ENCODE data around the gene MSH5.

MSH5 gene

DNA sequence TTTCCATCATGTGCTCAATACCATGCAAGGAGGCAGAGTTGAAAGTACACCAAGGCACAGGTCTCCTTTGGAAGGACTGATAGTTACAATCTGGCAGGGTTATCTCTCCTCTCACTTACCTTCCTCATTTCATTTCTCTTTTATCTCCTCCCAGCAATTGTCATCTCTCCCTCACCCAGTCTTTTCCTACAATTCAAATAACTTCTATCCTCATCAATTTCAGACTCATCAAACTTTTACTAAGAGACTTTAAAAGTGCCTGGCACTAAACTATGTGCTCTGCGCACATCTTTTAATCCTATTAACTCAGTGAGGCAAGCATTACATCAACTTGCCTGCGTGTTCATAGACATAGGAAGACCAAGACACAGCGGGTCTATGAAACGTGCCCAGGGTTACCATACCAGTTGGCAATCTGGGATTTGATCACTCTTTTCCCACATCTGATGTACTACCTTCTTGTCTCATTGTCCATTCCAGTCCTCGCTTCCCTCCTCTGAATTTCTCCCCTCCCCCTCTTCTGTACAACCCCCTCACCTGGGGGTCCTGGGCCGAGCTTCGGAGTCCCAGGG lies 54.6 kb downstream of the MSH5 start:
- TF ChIP-seq, protein P1, sequence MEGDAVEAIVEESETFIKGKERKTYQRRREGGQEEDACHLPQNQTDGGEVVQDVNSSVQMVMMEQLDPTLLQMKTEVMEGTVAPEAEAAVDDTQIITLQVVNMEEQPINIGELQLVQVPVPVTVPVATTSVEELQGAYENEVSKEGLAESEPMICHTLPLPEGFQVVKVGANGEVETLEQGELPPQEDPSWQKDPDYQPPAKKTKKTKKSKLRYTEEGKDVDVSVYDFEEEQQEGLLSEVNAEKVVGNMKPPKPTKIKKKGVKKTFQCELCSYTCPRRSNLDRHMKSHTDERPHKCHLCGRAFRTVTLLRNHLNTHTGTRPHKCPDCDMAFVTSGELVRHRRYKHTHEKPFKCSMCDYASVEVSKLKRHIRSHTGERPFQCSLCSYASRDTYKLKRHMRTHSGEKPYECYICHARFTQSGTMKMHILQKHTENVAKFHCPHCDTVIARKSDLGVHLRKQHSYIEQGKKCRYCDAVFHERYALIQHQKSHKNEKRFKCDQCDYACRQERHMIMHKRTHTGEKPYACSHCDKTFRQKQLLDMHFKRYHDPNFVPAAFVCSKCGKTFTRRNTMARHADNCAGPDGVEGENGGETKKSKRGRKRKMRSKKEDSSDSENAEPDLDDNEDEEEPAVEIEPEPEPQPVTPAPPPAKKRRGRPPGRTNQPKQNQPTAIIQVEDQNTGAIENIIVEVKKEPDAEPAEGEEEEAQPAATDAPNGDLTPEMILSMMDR (IDR thresholded peaks at IDR 0.05) = no peak
- peak overlapping the region; percentile 68 for H3K27ac ChIP-seq

DNA sequence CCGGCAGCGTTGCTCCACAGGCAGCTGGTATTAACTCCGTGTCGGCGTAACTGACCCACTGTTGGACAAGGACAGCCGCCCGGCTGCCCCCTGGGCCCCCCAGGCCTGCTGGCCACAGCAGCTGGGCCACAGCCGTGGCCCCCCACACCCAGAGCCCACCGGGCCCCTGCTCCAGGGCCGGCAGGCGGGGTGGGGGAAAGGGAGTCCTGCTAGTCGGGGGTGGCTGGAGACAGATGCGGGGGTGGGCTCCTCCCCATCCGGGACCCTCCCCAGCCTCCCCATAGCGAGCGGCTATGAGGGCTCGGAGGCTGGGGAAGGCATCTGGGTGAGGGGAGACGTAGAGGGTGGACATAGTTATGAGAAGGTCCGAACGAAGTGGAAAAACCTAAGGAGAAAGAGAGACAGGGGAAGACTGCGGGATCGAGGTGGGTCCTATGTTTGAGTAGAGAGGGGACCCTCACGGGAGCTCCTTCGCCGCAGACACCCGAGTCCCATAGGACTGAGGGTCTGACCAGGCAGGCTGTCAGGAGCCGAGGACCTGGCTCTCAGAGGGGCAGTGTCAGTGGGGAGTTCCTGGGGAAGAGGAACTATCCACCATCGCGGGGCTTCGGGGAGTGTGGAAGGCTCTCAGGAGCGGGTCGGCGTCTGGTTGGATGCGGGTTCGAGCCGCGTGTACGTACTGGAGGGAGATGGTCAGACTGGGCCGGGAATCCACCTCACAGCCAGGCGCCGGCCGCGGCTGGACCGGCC lies 55.2 kb downstream of the MSH5 start:
- peak overlapping the region; percentile 68 for H3K27ac ChIP-seq
- H3K36me3 ChIP-seq (ENCODE audit: control insufficient read depth, insufficient read depth, low read length) = no peaks in the 10 kb centered on the region
- H3K9me3 ChIP-seq (ENCODE audit: control insufficient read depth, low read length) = no peaks in the 10 kb centered on the region
- peak overlapping the region; percentile 98 for H2AFZ ChIP-seq
- TF ChIP-seq, protein P1 (IDR thresholded peaks at IDR 0.05) = no peak
- no peaks in the 10 kb centered on the region for H3K79me2 ChIP-seq
- H3K9ac ChIP-seq = peak overlapping the region; percentile 89
- peak overlapping the region; percentile 86 for H3K4me3 ChIP-seq (ENCODE audit: low read depth, low read length)
- H3K27me3 ChIP-seq (ENCODE audit: control insufficient read depth, insufficient read depth, low read length) = no peaks in the 10 kb centered on the region
- peak overlapping the region; percentile 85 for H3K4me2 ChIP-seq (ENCODE audit: low read length)
- H3K4me1 ChIP-seq = peaks cover 8% of the 10 kb centered on the region

More for the DNA sequence above, 54.6 kb downstream of the MSH5 start:
- Histone ChIP-seq H3K9me3 (ENCODE audit: control insufficient read depth, low read length) (no peaks in the 10 kb centered on the region), H3K9ac (peak overlapping the region; percentile 89), H3K27me3 (ENCODE audit: control insufficient read depth, insufficient read depth, low read length) (no peaks in the 10 kb centered on the region), H3K36me3 (ENCODE audit: control insufficient read depth, insufficient read depth, low read length) (no peaks in the 10 kb centered on the region), H3K4me2 (ENCODE audit: low read length) (peak overlapping the region; percentile 85), H3K4me3 (ENCODE audit: low read depth, low read length) (peak overlapping the region; percentile 86), H2AFZ (peak overlapping the region; percentile 98), H3K4me1 (peaks cover 8% of the 10 kb centered on the region), H3K79me2 (no peaks in the 10 kb centered on the region)

DNA sequence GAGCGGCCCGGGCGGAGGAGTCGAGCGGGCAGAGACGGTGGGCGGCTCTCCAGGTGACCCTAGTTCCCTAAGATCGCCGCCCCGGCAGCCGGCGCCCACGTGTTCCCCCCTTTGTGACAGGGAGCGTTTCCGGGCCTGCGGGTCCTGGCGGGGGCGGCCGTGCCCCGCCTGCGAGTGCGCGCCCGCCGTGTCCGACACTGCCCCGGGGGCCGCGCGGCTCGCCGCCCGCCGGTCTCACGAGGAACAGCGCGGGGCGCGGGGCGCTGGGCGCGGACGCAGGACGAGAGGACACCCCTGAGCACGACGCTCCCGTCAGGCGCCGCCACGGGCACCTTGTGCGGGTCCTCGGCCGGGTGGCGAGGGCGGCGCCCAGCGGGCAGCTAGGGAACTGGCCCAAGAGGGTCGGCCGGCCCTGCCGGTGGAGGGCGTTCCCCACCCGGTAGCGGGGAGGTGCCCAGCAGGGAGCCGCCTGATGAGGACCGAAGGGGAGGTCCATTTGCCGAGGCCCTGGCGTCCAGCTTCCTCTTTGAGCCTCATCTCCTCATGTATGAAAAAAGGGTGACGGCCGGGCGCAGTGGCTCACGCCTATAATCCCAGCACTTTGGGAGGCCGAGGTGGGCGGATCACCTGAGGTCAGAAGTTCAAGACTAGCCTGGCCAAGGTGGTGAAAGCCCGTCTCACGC lies 56.0 kb downstream of the MSH5 start, which contains the start of gene VARS1:
TSS of gene VARS1 (minus strand) at position 137 of the 683 bp plus-strand sequence. CDS start 535 bp downstream, outside the sequence.
- TF ChIP-seq, protein P1 (IDR thresholded peaks at IDR 0.05) = peak; percentile 93
- no peaks in the 10 kb centered on the region for H3K79me2 ChIP-seq
- no peaks in the 10 kb centered on the region for H3K36me3 ChIP-seq (ENCODE audit: control insufficient read depth, insufficient read depth, low read length)
- H3K9ac ChIP-seq = peak within 1 kb of the TSS; percentile 89
- peak within 1 kb of the TSS; percentile 86 for H3K4me3 ChIP-seq (ENCODE audit: low read depth, low read length)
- H3K27me3 ChIP-seq (ENCODE audit: control insufficient read depth, insufficient read depth, low read length) = no peaks in the 10 kb centered on the region
- peak within 1 kb of the TSS; percentile 68 for H3K27ac ChIP-seq
- peak within 1 kb of the TSS; percentile 98 for H2AFZ ChIP-seq
- H3K9me3 ChIP-seq (ENCODE audit: control insufficient read depth, low read length) = no peaks in the 10 kb centered on the region
- peak within 1 kb of the TSS; percentile 85 for H3K4me2 ChIP-seq (ENCODE audit: low read length)
- H3K4me1 ChIP-seq = peaks cover 8% of the 10 kb centered on the region

DNA sequence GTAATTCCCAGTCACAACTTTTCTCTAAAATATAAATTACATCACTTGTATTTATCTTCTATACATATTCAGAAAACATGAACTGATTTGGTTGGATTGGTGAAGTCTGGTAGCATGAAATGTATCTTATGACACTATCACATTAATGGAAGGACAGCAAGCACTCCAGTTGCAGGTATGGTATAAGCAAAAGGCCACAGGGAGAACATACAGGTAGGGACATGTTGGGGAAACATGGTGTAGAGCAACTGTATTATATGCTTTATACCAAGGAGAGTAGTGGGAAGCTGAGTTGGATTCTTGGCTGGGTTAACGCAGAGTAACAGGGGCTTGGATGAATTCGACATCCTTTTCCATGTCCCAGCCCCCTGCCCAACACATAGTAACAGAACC lies 57.2 kb downstream of the MSH5 start:
- Histone ChIP-seq H3K9ac (no peak overlapping the region), H3K9me3 (ENCODE audit: control insufficient read depth, low read length) (no peaks in the 10 kb centered on the region), H2AFZ (no peak overlapping the region), H3K27me3 (ENCODE audit: control insufficient read depth, insufficient read depth, low read length) (no peaks in the 10 kb centered on the region), H3K4me3 (ENCODE audit: low read depth, low read length) (no peak overlapping the region), H3K27ac (peak overlapping the region; percentile 68), H3K79me2 (no peaks in the 10 kb centered on the region), H3K4me2 (ENCODE audit: low read length) (no peak overlapping the region), H3K36me3 (ENCODE audit: control insufficient read depth, insufficient read depth, low read length) (no peaks in the 10 kb centered on the region), H3K4me1 (peaks cover 8% of the 10 kb centered on the region)
- TF ChIP-seq, protein P1 (IDR thresholded peaks at IDR 0.05) = no peak
